Ovary (tissue), 9 donors: ENCODE data around the gene INTS3. TPM values are rescaled to one million over a fixed set of nuclear protein-coding genes. Genes with fewer than 3 reads are reported as not detected.
"Not testable (repeated sequence)": the region's sequence is repeated elsewhere in the genome, so short reads cannot be mapped to it uniquely, and the experiment has no call there.

Source experiments
- DNase-seq, 5 donors: peaks; one replicate each; pipeline ENCODE4 v3.0.0-alpha.2; 2019 to 2020
- H3K27ac ChIP-seq, 2 donors: fragments of 200-600 bp; one replicate each; pipeline versions ENCODE4 v1.5.1 to v1.8.0; 2019 to 2022
- H3K27me3 ChIP-seq: fragments of 200-600 bp; one replicate; pipeline ENCODE4 v1.8.0; 2022
- H3K36me3 ChIP-seq: fragments of 200-600 bp; sonication (generic); one replicate; pipeline ENCODE4 v1.5.1; 2019
- H3K4me1 ChIP-seq: one replicate; pipeline ENCODE4 v1.8.1; 2013; ENCODE audit warnings: mild to moderate bottlenecking, moderate library complexity; ENCODE audit not compliant: insufficient read depth
- H3K4me3 ChIP-seq: fragments of 200-600 bp; sonication (generic); one replicate; pipeline ENCODE4 v1.5.1; 2017
- H3K9me3 ChIP-seq, 2 donors: fragments of 200-600 bp in 1 of 2; sonication (generic) in 1 of 2; one replicate each; pipeline versions ENCODE4 v1.5.1 to v1.8.1; 2013 to 2019; ENCODE audit warnings: mild to moderate bottlenecking in 1 of 2, moderate library complexity in 1 of 2
- CTCF ChIP-seq, 3 donors: fragments of 450-650 bp in 2 of 3; fragments of 200-600 bp in 1 of 3; IDR thresholded peaks; one replicate each; pipeline versions ENCODE4 v1.5.1 to v1.8.0; 2016 to 2022; ENCODE audit warnings: antibody characterized with exemption in 3 of 3, mild to moderate bottlenecking in 1 of 3
- EP300 ChIP-seq: sonication (generic); formaldehyde crosslinking; IDR thresholded peaks from one replicate; pipeline ENCODE4 v1.6.1; 2017; ENCODE audit warnings: antibody characterized with exemption
- POLR2A ChIP-seq: fragments of 450-650 bp; IDR thresholded peaks from one replicate; pipeline ENCODE4 v1.6.1; 2017; ENCODE audit warnings: antibody characterized with exemption, mild to moderate bottlenecking, moderate library complexity
- WGBS, 3 donors: extraction: QIAGEN DNeasy Blood & Tissue Kit in 1 of 3; methylation state at CpG; one replicate each; pipeline versions ENCODE4 v1.1.5 to v1.1.7; 2013 to 2017; 5-methylcytosine and 5-hydroxymethylcytosine counted together
- intact Hi-C, 4 donors: fragments of 100-400 bp; cut with DNase I; formaldehyde crosslinking; loops; one replicate each; pipeline versions ENCODE4 v1.11.0 to v1.15.1; 2022 to 2023
- polyA plus RNA-seq, 2 donors: library from polyadenylated mRNA; stranded (reverse); fragments of 200-250 nt in 1 of 2; fragments of 350-450 nt in 1 of 2; fragmentation: Illumina TruSeq in 1 of 2; extraction: RNeasy Lipid Tissue Mini Kit (QIAGEN cat#74804) in 1 of 2; gene quantifications; one replicate each; pipeline ENCODE4 v1.2.3, GENCODE V29; 2013 to 2014
- total RNA-seq, 7 donors: library from RNA; depleted of rRNA in 2 of 7; stranded (reverse); fragments of >200 nt in 2 of 7; fragmentation: NEBNext Ultra II Directional in 3 of 7; extraction: Animal tissue kit (Norgen Biotek cat#: 25700) in 3 of 7; gene quantifications; one replicate each; pipeline versions ENCODE4 v1.1.0 to v1.2.4, GENCODE V29; 2016 to 2023
- donor health status: DM: no; HTN: no; CAD: no; lungs with moderate emphysema.
- donor health status: DM: no; HTN: no; CAD: no.
- donor health status: Bipolar disorder and iron deficiency.
- donor health status: DM: yes; HTN: yes; CAD: no.
- donor health status: DM: no; HTN: no; CAD: no.
- donor health status: DM: yes; HTN: yes; CAD: no.

The INTS3 gene
- total and polyA plus RNA-seq, 9 donors = 41.6 to 74.4 (median 56.2) TPM

- H3K27me3 ChIP-seq = no peaks in the 10 kb centered on the region
- H3K9me3 ChIP-seq = no peaks in the 10 kb centered on the region
- DNase-seq = no peak
- H3K4me3 ChIP-seq = no peak overlapping the region
- TF ChIP-seq EP300 = no peak
- TF ChIP-seq POLR2A = no peak
- TF ChIP-seq CTCF (IDR thresholded peaks at IDR 0.05) = no peak
- H3K36me3 ChIP-seq = no peaks in the 10 kb centered on the region
- no peak overlapping the region for H3K27ac ChIP-seq
- intact Hi-C loops = loop anchor here in 2 of 4 donors (10.0 kb wide), 2 partner anchors 204 to 264 kb away; no protein-coding TSS in a partner anchor
- H3K4me1 ChIP-seq = peaks cover 10% of the 10 kb centered on the region
- 88 to 90% (median 90%) methylated on average over 18 of the region's 18 CpGs for WGBS, 3 donors
These were observed 51.1 kb downstream of the INTS3 start for GRCh38 chr1:153778824-153779519.

- DNase-seq = peak in 3 of 5 donors; percentile 44 to 69 (median 58)
- H3K4me1 ChIP-seq = peaks cover 10% of the 10 kb centered on the region
These were observed 52.1 kb downstream of the INTS3 start for GRCh38 chr1:153779781-153780541.

GRCh38 chr1:153780551-153780950 is 52.7 kb downstream of the INTS3 start:
- WGBS, 3 donors = 71 to 75% (median 75%) methylated on average over 4 of the region's 4 CpGs
- no peak for DNase-seq
- no peaks in the 10 kb centered on the region for H3K9me3 ChIP-seq
- TF ChIP-seq POLR2A (no peak), EP300 (no peak), CTCF (IDR thresholded peaks at IDR 0.05) (no peak)
- intact Hi-C loops = no loop called here
- no peaks in the 10 kb centered on the region for H3K27me3 ChIP-seq
- H3K36me3 ChIP-seq = no peaks in the 10 kb centered on the region
- H3K4me1 ChIP-seq = peaks cover 10% of the 10 kb centered on the region
- H3K27ac ChIP-seq = no peak overlapping the region
- H3K4me3 ChIP-seq = no peak overlapping the region

More at GRCh38 chr1:153779781-153780541, 52.1 kb downstream of the INTS3 start:
- Histone ChIP-seq H3K27me3 (no peaks in the 10 kb centered on the region), H3K36me3 (no peaks in the 10 kb centered on the region), H3K4me3 (no peak overlapping the region), H3K9me3 (no peaks in the 10 kb centered on the region), H3K27ac (no peak overlapping the region)
- intact Hi-C loops = loop anchor here in 2 of 4 donors (10.0 kb wide), 2 partner anchors 205 to 265 kb away; no protein-coding TSS in a partner anchor
- TF ChIP-seq POLR2A (no peak), CTCF (IDR thresholded peaks at IDR 0.05) (no peak), EP300 (no peak)
- 45 to 64% (median 49%) methylated on average over 17 of the region's 17 CpGs for WGBS, 3 donors

- H3K4me3 ChIP-seq = peak overlapping the region; percentile 73
- intact Hi-C loops, H3K36me3 ChIP-seq, H3K27me3 ChIP-seq, H3K9me3 ChIP-seq, H3K4me1 ChIP-seq: not testable (repeated sequence)
- H3K27ac ChIP-seq = peak overlapping the region; percentile 90 to 96
- DNase-seq = peak in 1 of 5 donors; percentile 35
- WGBS, 3 donors = 79 to 84% (median 83%) methylated on average over 8 of the region's 8 CpGs
These were observed 54.8 kb downstream of the INTS3 start for GRCh38 chr1:153782648-153783047.
